Mesendoderm (in vitro differentiated cells): ENCODE results near the gene KCNK17.

Source experiments
- DNase-seq: peaks from one replicate; pipeline ENCODE4 v3.0.0; 2013
- H2AK5ac ChIP-seq: 2 replicates; pipeline ENCODE4 v1.6.1; 2013; ENCODE audit warnings: low read length, inconsistent platforms
- H2BK120ac ChIP-seq: 2 replicates; pipeline ENCODE4 v1.6.1; 2013; ENCODE audit warnings: low read depth, mild to moderate bottlenecking, low read length, moderate library complexity, mixed read lengths
- H2BK15ac ChIP-seq: replicated peaks from 2 replicates; pipeline ENCODE4 v1.6.1; 2013; ENCODE audit warnings: low read depth, mild to moderate bottlenecking, moderate library complexity
- H2BK5ac ChIP-seq: 2 replicates; pipeline ENCODE4 v1.6.1; 2013; ENCODE audit warnings: low read length, inconsistent platforms
- H3K18ac ChIP-seq: 2 replicates; pipeline ENCODE4 v1.6.1; 2013; ENCODE audit warnings: mild to moderate bottlenecking, low read length, mixed read lengths
- H3K23ac ChIP-seq: one replicate; pipeline ENCODE4 v1.6.1; 2013; ENCODE audit warnings: low read length
- H3K27ac ChIP-seq: 2 replicates; pipeline ENCODE4 v1.5.1; 2013; ENCODE audit warnings: low read depth, mild to moderate bottlenecking, inconsistent platforms, low read length, moderate library complexity
- H3K27me3 ChIP-seq: 2 replicates; pipeline ENCODE4 v1.6.1; 2013; ENCODE audit warnings: low read length, control low read depth, mild to moderate bottlenecking, inconsistent platforms; ENCODE audit not compliant: insufficient read depth, poor library complexity
- H3K36me3 ChIP-seq: 2 replicates; pipeline ENCODE4 v1.6.1; 2013; ENCODE audit warnings: low read length, inconsistent platforms; ENCODE audit not compliant: control insufficient read depth, insufficient read depth
- H3K4ac ChIP-seq: one replicate; pipeline ENCODE4 v1.6.1; 2013; ENCODE audit warnings: low read depth, mild to moderate bottlenecking, low read length, moderate library complexity
- H3K4me1 ChIP-seq: 2 replicates; pipeline ENCODE4 v1.6.1; 2013; ENCODE audit warnings: low read depth, low read length, inconsistent platforms; ENCODE audit not compliant: control insufficient read depth
- H3K4me2 ChIP-seq: 2 replicates; pipeline ENCODE4 v1.6.1; 2013; ENCODE audit warnings: low read length
- H3K4me3 ChIP-seq: 2 replicates; pipeline ENCODE4 v1.5.1; 2013; ENCODE audit warnings: mild to moderate bottlenecking, low read length
- H3K56ac ChIP-seq: one replicate; pipeline ENCODE4 v1.6.1; 2013; ENCODE audit warnings: low read length
- H3K79me1 ChIP-seq: 2 replicates; pipeline ENCODE4 v1.6.1; 2013; ENCODE audit warnings: low read length, inconsistent platforms
- H3K79me2 ChIP-seq: 2 replicates; pipeline ENCODE4 v1.6.1; 2013; ENCODE audit warnings: mild to moderate bottlenecking, low read length; ENCODE audit not compliant: control insufficient read depth, insufficient read depth
- H3K9ac ChIP-seq: 2 replicates; pipeline ENCODE4 v1.6.1; 2013; ENCODE audit warnings: low read length, inconsistent platforms
- H4K5ac ChIP-seq: one replicate; pipeline ENCODE4 v1.6.1; 2013; ENCODE audit warnings: low read length
- H4K8ac ChIP-seq: one replicate; pipeline ENCODE4 v1.6.1; 2013; ENCODE audit warnings: low read depth, mild to moderate bottlenecking, control low read depth, low read length, moderate library complexity
- WGBS: extraction: QIAGEN DNeasy Blood & Tissue Kit; methylation state at CpG from one replicate; pipeline ENCODE4 v1.1.7; 2013; ENCODE audit warnings: low lambda C conversion rate, missing lambda C conversion rate; ENCODE audit not compliant: insufficient coverage; ENCODE audit errors: extremely low coverage; 5-methylcytosine and 5-hydroxymethylcytosine counted together

Gene KCNK17

GRCh38 chr6:39276379-39276995 is 37.7 kb downstream of the KCNK17 start:
- H3K36me3 ChIP-seq, result no peaks in the 10 kb centered on the region
- H2AK5ac ChIP-seq, result no peak overlapping the region
- H2BK15ac ChIP-seq, result no peak overlapping the region
- no CpG with 5 or more reads among the region's 3 CpGs for WGBS
- H3K9ac ChIP-seq, result no peak overlapping the region
- H3K18ac ChIP-seq, result no peak overlapping the region
- H3K4me2 ChIP-seq, result no peak overlapping the region
- H4K5ac ChIP-seq, result no peak overlapping the region
- H3K79me1 ChIP-seq, result no peaks in the 10 kb centered on the region
- H3K56ac ChIP-seq, result no peak overlapping the region
- H3K79me2 ChIP-seq, result no peaks in the 10 kb centered on the region
- no peak overlapping the region for H3K27ac ChIP-seq
- DNase-seq, result no peak
- no peak overlapping the region for H2BK5ac ChIP-seq
- no peak overlapping the region for H3K4ac ChIP-seq
- H3K23ac ChIP-seq, result no peak overlapping the region
- no peak overlapping the region for H4K8ac ChIP-seq
- no peak overlapping the region for H3K4me3 ChIP-seq
- H3K27me3 ChIP-seq, result no peaks in the 10 kb centered on the region
- H3K4me1 ChIP-seq, result no peaks in the 10 kb centered on the region
- no peak overlapping the region for H2BK120ac ChIP-seq

GRCh38 chr6:39274903-39275302 is 39.3 kb downstream of the KCNK17 start:
- DNase-seq, result no peak
- WGBS, result no CpG with 5 or more reads among the region's 3 CpGs
- H3K56ac ChIP-seq, result no peak overlapping the region

GRCh38 chr6:39274471-39274870 is 39.7 kb downstream of the KCNK17 start:
- Histone ChIP-seq H4K8ac (no peak overlapping the region), H3K27ac (no peak overlapping the region), H3K23ac (no peak overlapping the region), H4K5ac (no peak overlapping the region), H3K56ac (no peak overlapping the region), H2BK15ac (no peak overlapping the region), H3K4ac (no peak overlapping the region), H3K4me2 (no peak overlapping the region), H3K36me3 (no peaks in the 10 kb centered on the region), H3K79me1 (no peaks in the 10 kb centered on the region), H2BK5ac (no peak overlapping the region), H3K9ac (no peak overlapping the region), H2AK5ac (no peak overlapping the region), H3K4me3 (no peak overlapping the region), H3K4me1 (no peaks in the 10 kb centered on the region), H2BK120ac (no peak overlapping the region), H3K18ac (no peak overlapping the region), H3K79me2 (no peaks in the 10 kb centered on the region), H3K27me3 (no peaks in the 10 kb centered on the region)
- no peak for DNase-seq
- no CpG with 5 or more reads among the region's 4 CpGs for WGBS

More at GRCh38 chr6:39274903-39275302, 39.3 kb downstream of the KCNK17 start:
- Histone ChIP-seq H4K5ac (no peak overlapping the region), H3K4me3 (no peak overlapping the region), H2BK5ac (no peak overlapping the region), H3K9ac (no peak overlapping the region), H3K4ac (no peak overlapping the region), H3K27ac (no peak overlapping the region), H3K4me2 (no peak overlapping the region), H3K23ac (no peak overlapping the region), H2BK15ac (no peak overlapping the region), H3K4me1 (no peaks in the 10 kb centered on the region), H3K18ac (no peak overlapping the region), H3K79me2 (no peaks in the 10 kb centered on the region), H3K27me3 (no peaks in the 10 kb centered on the region), H2BK120ac (no peak overlapping the region), H3K36me3 (no peaks in the 10 kb centered on the region), H2AK5ac (no peak overlapping the region), H3K79me1 (no peaks in the 10 kb centered on the region), H4K8ac (no peak overlapping the region)

GRCh38 chr6:39273406-39273821 is 40.8 kb downstream of the KCNK17 start:
- H2BK15ac ChIP-seq, result no peak overlapping the region
- no peak overlapping the region for H3K9ac ChIP-seq
- H3K4me2 ChIP-seq, result no peak overlapping the region
- H3K4me1 ChIP-seq, result no peaks in the 10 kb centered on the region
- no peak overlapping the region for H2AK5ac ChIP-seq
- no peak overlapping the region for H3K27ac ChIP-seq
- no peak overlapping the region for H3K18ac ChIP-seq
- H3K4ac ChIP-seq, result no peak overlapping the region
- no peaks in the 10 kb centered on the region for H3K27me3 ChIP-seq
- H2BK120ac ChIP-seq, result no peak overlapping the region
- no peak overlapping the region for H3K4me3 ChIP-seq
- no peaks in the 10 kb centered on the region for H3K79me1 ChIP-seq
- H4K5ac ChIP-seq, result no peak overlapping the region
- H3K79me2 ChIP-seq, result no peaks in the 10 kb centered on the region
- H3K56ac ChIP-seq, result no peak overlapping the region
- H2BK5ac ChIP-seq, result no peak overlapping the region
- WGBS, result no CpG with 5 or more reads among the region's 6 CpGs
- H3K23ac ChIP-seq, result no peak overlapping the region
- no peaks in the 10 kb centered on the region for H3K36me3 ChIP-seq
- no peak overlapping the region for H4K8ac ChIP-seq
- no peak for DNase-seq

GRCh38 chr6:39269961-39270360 is 44.3 kb downstream of the KCNK17 start:
- H2AK5ac ChIP-seq, result no peak overlapping the region
- H3K79me2 ChIP-seq, result no peaks in the 10 kb centered on the region
- H3K36me3 ChIP-seq, result no peaks in the 10 kb centered on the region
- no peaks in the 10 kb centered on the region for H3K27me3 ChIP-seq
- H3K27ac ChIP-seq, result no peak overlapping the region
- no peak overlapping the region for H3K4me2 ChIP-seq
- H3K18ac ChIP-seq, result no peak overlapping the region
- no peak for DNase-seq
- no peak overlapping the region for H2BK120ac ChIP-seq
- no CpG with 5 or more reads among the region's 1 CpG for WGBS
- no peak overlapping the region for H3K9ac ChIP-seq
- no peak overlapping the region for H4K8ac ChIP-seq
- H3K4ac ChIP-seq, result no peak overlapping the region
- no peaks in the 10 kb centered on the region for H3K4me1 ChIP-seq
- no peak overlapping the region for H2BK15ac ChIP-seq
- H3K79me1 ChIP-seq, result no peaks in the 10 kb centered on the region
- no peak overlapping the region for H3K23ac ChIP-seq
- H4K5ac ChIP-seq, result no peak overlapping the region
- H2BK5ac ChIP-seq, result no peak overlapping the region
- no peak overlapping the region for H3K4me3 ChIP-seq
- H3K56ac ChIP-seq, result no peak overlapping the region

GRCh38 chr6:39268721-39269120 is 45.5 kb downstream of the KCNK17 start:
- no peak overlapping the region for H3K9ac ChIP-seq
- no peak overlapping the region for H3K23ac ChIP-seq
- no peak overlapping the region for H3K4me2 ChIP-seq
- H3K4me1 ChIP-seq, result no peaks in the 10 kb centered on the region
- DNase-seq, result peak; percentile 21
- no peak overlapping the region for H2BK5ac ChIP-seq
- no peak overlapping the region for H3K56ac ChIP-seq
- H3K27me3 ChIP-seq, result no peaks in the 10 kb centered on the region
- H2BK120ac ChIP-seq, result no peak overlapping the region
- H4K5ac ChIP-seq, result no peak overlapping the region
- no peak overlapping the region for H3K4ac ChIP-seq
- no peaks in the 10 kb centered on the region for H3K36me3 ChIP-seq
- H3K18ac ChIP-seq, result no peak overlapping the region
- H2AK5ac ChIP-seq, result no peak overlapping the region
- no peaks in the 10 kb centered on the region for H3K79me1 ChIP-seq
- no peak overlapping the region for H3K4me3 ChIP-seq
- H3K79me2 ChIP-seq, result no peaks in the 10 kb centered on the region
- H2BK15ac ChIP-seq, result no peak overlapping the region
- WGBS, result no CpG with 5 or more reads among the region's 3 CpGs
- H3K27ac ChIP-seq, result no peak overlapping the region
- no peak overlapping the region for H4K8ac ChIP-seq
